ENCODE measurements around the gene RAMAC. TPM values are rescaled to one million over a fixed set of nuclear protein-coding genes. Genes with fewer than 3 reads are reported as not detected.
A peak's percentile ranks its signal among the peaks of the same experiment; 100 is the strongest.
"Not testable (repeated sequence)": the region's sequence is repeated elsewhere in the genome, so short reads cannot be mapped to it uniquely, and the experiment has no call there.

The RAMAC gene
- 17.9 TPM for total RNA-seq
- long read RNA-seq, transcript RAMAC-201 (4 exons, 1,568 nt) = major isoform, 11 of 12 reads
- long read RNA-seq, partial matches to known transcripts = 0 of 12 reads
- long read RNA-seq, other reads (novel, unspliced or antisense) = 1 of 12 reads

DNA sequence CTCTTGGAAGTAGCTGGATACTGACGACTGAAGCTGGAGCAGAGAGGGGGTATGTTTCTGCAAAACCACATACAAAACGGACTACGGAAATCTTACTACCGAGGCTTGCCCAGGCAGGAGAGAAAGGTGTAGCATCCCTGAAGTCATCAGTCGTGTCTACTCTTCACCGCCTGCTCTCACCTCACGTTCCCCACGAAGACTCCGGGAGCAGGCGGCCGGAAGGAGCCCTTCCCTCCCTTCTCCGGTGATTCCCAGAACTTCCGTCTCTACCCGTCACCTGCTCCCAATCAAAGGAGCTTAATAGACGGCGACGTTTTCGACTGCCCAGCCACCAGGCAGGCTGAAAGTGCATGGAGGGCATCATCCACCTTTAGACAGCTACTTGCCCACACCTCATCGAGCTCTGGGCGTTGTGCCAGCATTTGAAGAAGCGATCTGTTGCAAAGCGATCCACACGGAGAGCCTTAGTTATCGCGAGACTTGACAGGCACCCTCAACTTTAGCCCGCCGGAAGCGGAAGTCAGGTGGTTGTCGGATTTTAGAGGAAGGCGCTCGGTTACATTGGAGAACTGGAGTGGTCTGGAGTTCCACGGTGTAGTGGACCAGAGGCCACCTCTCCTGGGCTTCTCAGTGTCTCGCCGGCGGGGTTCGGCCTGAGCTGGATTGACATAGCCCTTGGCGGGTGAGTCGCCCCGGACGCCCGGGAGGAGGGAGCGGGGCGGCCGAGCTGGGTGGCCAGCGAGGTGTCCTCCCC is at the start of gene RAMAC:
RAMAC (plus strand) TSS at position 523 of the 754 bp plus-strand sequence. CDS start 2,809 bp downstream, outside the sequence.
- peak; percentile 97 to 99 for ATAC-seq
- TF ChIP-seq, protein P1, sequence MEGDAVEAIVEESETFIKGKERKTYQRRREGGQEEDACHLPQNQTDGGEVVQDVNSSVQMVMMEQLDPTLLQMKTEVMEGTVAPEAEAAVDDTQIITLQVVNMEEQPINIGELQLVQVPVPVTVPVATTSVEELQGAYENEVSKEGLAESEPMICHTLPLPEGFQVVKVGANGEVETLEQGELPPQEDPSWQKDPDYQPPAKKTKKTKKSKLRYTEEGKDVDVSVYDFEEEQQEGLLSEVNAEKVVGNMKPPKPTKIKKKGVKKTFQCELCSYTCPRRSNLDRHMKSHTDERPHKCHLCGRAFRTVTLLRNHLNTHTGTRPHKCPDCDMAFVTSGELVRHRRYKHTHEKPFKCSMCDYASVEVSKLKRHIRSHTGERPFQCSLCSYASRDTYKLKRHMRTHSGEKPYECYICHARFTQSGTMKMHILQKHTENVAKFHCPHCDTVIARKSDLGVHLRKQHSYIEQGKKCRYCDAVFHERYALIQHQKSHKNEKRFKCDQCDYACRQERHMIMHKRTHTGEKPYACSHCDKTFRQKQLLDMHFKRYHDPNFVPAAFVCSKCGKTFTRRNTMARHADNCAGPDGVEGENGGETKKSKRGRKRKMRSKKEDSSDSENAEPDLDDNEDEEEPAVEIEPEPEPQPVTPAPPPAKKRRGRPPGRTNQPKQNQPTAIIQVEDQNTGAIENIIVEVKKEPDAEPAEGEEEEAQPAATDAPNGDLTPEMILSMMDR (IDR thresholded peaks at IDR 0.05) = no peak
- peak; percentile 96 for DNase-seq
- Histone ChIP-seq H3K9me3 (no peaks in the 10 kb centered on the region), H3K4me3 (peak within 1 kb of the TSS; percentile 94), H3K27me3 (ENCODE audit: low read depth) (no peaks in the 10 kb centered on the region), H3K27ac (peak within 1 kb of the TSS; percentile 84), H3K4me1 (peaks cover 19% of the 10 kb centered on the region), H3K36me3 (peaks cover 23% of the 10 kb centered on the region)
- intact Hi-C loops (cut with DNase I) = no loop called here

DNA sequence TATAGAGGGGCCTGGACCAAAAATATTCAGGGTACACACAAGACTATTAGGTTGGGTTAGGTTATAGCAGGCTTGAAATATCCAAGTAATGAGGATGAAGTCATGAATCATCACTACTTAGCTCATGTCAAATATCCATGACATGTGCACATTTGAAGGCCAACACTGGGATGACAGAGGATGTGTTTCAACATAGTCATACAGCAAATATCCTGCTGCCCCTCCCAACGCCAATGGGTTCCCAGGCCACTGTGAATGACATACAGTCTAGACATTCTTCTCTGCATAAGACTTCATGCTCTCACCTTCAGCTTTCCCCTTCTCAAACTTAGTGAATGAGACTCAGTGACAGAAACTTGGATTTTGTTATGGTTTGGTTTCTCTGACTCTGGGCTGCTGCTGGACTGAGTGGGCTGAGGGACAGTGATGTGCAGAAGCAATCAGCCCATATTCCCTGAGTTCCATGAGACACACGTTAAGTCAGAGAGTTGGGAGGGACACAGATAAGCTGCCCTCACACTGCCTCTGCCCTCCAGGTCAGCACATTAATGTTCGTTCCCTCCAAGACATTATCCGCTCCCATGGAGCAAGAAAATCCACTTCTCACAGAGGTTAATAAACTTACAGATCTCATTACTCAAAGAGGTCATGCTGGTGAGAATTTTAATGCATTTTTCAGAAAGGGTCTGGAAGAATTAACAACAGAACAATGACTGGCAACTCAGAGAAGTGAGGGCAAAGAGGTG is 48.9 kb upstream of the RAMAC start:
- Histone ChIP-seq H3K27ac (no peak overlapping the region), H3K4me3 (no peak overlapping the region), H3K36me3 (no peaks in the 10 kb centered on the region), H3K4me1 (peaks cover 5% of the 10 kb centered on the region), H3K9me3 (no peaks in the 10 kb centered on the region), H3K27me3 (ENCODE audit: low read depth) (no peaks in the 10 kb centered on the region)
- DNase-seq (no peak), ATAC-seq (no peak)
- TF ChIP-seq, protein P1 (IDR thresholded peaks at IDR 0.05) = no peak
- intact Hi-C loops (cut with DNase I) = no loop called here

DNA sequence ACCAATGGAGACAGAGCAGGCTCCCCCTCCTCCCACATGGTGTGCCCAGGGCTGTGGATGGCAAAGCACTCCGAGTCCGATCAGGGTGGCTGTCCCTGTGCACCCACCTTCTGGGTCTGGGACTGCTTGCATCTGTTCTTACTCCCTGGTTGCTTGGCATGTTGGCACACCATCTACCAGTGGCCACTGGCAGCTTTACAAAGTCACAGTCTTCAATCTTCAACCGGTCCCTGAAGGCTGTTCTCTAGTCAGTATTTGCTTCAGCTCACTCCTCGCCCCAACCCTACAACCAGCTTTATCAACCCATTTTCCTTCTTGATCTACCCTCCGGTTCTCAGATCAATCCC is 48.3 kb upstream of the RAMAC start:
- Histone ChIP-seq H3K4me3 (no peak overlapping the region), H3K36me3 (no peaks in the 10 kb centered on the region), H3K27me3 (ENCODE audit: low read depth) (no peaks in the 10 kb centered on the region), H3K4me1 (peaks cover 7% of the 10 kb centered on the region), H3K27ac (no peak overlapping the region), H3K9me3 (no peaks in the 10 kb centered on the region)
- TF ChIP-seq, protein P1 (IDR thresholded peaks at IDR 0.05) = no peak
- no peak for DNase-seq
- ATAC-seq = no peak
- intact Hi-C loops (cut with DNase I) = no loop called here

DNA sequence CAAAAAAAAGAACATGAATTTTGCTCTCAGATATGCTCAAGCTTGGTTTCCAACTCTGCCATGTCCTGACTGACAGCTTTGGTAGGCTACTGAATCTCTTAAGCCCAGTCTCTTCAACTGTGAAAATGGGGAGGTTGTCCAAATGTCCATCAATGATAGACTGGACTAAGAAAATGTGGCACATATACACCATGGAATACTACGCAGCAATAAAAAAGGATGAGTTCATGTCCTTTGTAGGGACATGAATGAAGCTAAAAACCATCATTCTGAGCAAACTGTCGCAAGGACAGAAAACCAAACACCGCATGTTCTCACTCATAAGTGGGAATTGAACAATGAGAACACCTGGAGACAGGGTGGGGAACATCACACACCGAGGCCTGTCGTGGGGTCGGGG is 46.3 kb upstream of the RAMAC start:
- ATAC-seq; H3K9me3 ChIP-seq; H3K4me3 ChIP-seq; H3K27me3 ChIP-seq (ENCODE audit: low read depth); intact Hi-C loops (cut with DNase I); DNase-seq; H3K36me3 ChIP-seq; H3K27ac ChIP-seq; H3K4me1 ChIP-seq: not testable (repeated sequence)

DNA sequence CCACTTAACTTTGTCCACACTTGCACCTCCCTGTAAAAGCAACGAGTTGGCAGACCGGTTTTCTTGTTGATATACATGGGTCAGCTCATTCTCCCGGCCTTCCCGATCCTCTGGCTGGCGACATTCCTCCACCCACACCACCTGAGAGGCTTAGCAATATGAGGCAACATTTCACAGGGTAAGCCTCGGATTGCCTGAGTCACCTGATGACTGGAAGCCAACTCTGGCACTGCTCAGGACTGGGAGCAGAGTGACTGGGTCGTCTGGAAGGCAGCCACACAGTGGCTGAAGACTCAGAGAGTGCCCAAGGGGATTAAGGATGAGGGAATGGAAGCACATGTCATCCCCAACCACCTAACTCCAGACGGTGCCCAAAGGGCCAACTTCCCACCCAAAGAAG is 43.3 kb upstream of the RAMAC start:
- H3K4me1 ChIP-seq = peaks cover 7% of the 10 kb centered on the region
- DNase-seq = peak; percentile 78
- intact Hi-C loops (cut with DNase I) = no loop called here
- TF ChIP-seq, protein P1 (IDR thresholded peaks at IDR 0.05) = no peak
- H3K27me3 ChIP-seq (ENCODE audit: low read depth) = no peaks in the 10 kb centered on the region
- no peaks in the 10 kb centered on the region for H3K9me3 ChIP-seq
- H3K4me3 ChIP-seq = no peak overlapping the region
- H3K27ac ChIP-seq = no peak overlapping the region
- peak; percentile 95 to 97 for ATAC-seq
- H3K36me3 ChIP-seq = no peaks in the 10 kb centered on the region

DNA sequence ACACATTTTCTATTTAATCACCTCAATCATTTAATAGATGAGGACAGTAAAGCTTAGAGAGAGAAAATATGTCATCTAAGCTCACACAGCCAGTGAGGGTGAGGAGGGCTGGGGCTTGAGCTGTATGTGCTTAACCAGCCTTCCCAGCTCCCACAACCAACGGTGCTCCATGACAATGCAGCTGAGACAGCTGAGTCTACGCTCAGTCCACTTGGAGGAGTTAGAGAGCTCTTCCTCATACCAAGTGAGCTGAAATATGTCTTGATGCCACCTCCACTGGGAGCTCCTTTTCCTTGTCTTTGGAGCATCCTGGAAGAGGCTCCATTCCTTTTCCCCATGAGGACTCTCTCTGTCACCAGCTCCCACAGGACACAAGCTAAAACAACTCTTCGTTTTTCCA is 42.8 kb upstream of the RAMAC start:
- Histone ChIP-seq H3K4me3 (no peak overlapping the region), H3K36me3 (no peaks in the 10 kb centered on the region), H3K9me3 (no peaks in the 10 kb centered on the region), H3K4me1 (peaks cover 7% of the 10 kb centered on the region), H3K27me3 (ENCODE audit: low read depth) (no peaks in the 10 kb centered on the region), H3K27ac (no peak overlapping the region)
- TF ChIP-seq, protein P1 (IDR thresholded peaks at IDR 0.05) = no peak
- intact Hi-C loops (cut with DNase I) = no loop called here
- DNase-seq (no peak), ATAC-seq (no peak)

Measured in lower lobe of right lung (tissue), 2 donors.